Lower leg skin (tissue), 3 donors: ENCODE measurements around the gene C12orf57.

ENCODE experiments used
- CTCF ChIP-seq, 3 donors: fragments of 450-650 bp; IDR thresholded peaks; one replicate each; pipeline ENCODE4 v1.5.1; 2016; ENCODE audit warnings: antibody characterized with exemption in 3 of 3, mild to moderate bottlenecking in 3 of 3, moderate library complexity in 2 of 3
- POLR2A ChIP-seq, 2 donors: fragments of 450-650 bp; IDR thresholded peaks; one replicate each; pipeline ENCODE4 v1.6.1; 2016 to 2017; ENCODE audit warnings: antibody characterized with exemption in 2 of 2, mild to moderate bottlenecking in 1 of 2, moderate library complexity in 1 of 2

GRCh38 chr12:6936636-6937480, 7.0 kb upstream of the C12orf57 start:
- TF ChIP-seq CTCF (IDR thresholded peaks at IDR 0.05) (no peak), POLR2A (IDR thresholded peaks at IDR 0.05) (no peak)
